Measurements from ENCODE around the gene NHEJ1.

Gene NHEJ1

GRCh38 chr2:219078951-219079350 lies 81.7 kb downstream of the NHEJ1 start:
- ATAC-seq (replicated peaks; ENCODE audit: extremely low read depth, poor library complexity, severe bottlenecking) (no peak), DNase-seq (ENCODE audit: low spot score in 2 of 2) (no peak)
- H3K36me3 Mint-ChIP-seq (ENCODE audit: insufficient read depth) = peaks cover 5% of the 10 kb centered on the region
- H3K4me3 Mint-ChIP-seq = no peak overlapping the region
- no peak overlapping the region for H3K27ac Mint-ChIP-seq (ENCODE audit: low read depth)
- no peaks in the 10 kb centered on the region for H3K27me3 Mint-ChIP-seq
- H3K9me3 Mint-ChIP-seq = no peaks in the 10 kb centered on the region
- peaks cover 9% of the 10 kb centered on the region for H3K4me1 Mint-ChIP-seq

- ATAC-seq (replicated peaks; ENCODE audit: extremely low read depth, poor library complexity, severe bottlenecking) (no peak), DNase-seq (ENCODE audit: low spot score in 2 of 2) (no peak)
- Mint-ChIP-seq H3K27ac (ENCODE audit: low read depth) (no peak overlapping the region), H3K4me3 (no peak overlapping the region), H3K36me3 (ENCODE audit: insufficient read depth) (peaks cover 5% of the 10 kb centered on the region), H3K27me3 (no peaks in the 10 kb centered on the region), H3K4me1 (peaks cover 9% of the 10 kb centered on the region), H3K9me3 (no peaks in the 10 kb centered on the region)
Observed at GRCh38 chr2:219078126-219078525, 82.5 kb downstream of the NHEJ1 start.

DNA sequence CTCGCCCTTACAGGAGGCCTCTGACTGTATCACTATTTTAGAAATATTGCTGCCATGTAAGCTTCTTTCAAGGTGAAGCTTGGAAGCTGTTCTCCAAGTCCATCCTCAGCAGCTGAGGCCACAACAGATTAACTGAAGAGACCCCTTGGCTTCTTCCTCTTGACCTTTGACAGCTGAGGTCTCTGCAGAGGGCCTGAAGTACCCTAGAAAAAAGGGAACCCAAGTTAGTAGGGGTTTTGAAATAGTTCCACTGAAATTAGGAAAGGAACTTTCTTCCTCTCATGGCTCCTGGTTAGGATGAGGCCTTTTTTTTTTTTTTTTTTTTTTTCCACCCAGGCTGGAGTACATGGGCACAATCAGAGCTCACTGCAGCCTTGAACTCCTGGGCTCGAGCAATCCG lies 84.4 kb downstream of the NHEJ1 start:
- H3K4me3 Mint-ChIP-seq = no peak overlapping the region
- H3K27ac Mint-ChIP-seq (ENCODE audit: low read depth) = no peak overlapping the region
- peaks cover 5% of the 10 kb centered on the region for H3K36me3 Mint-ChIP-seq (ENCODE audit: insufficient read depth)
- ATAC-seq (replicated peaks; ENCODE audit: extremely low read depth, poor library complexity, severe bottlenecking) = no peak
- H3K4me1 Mint-ChIP-seq = no peaks in the 10 kb centered on the region
- no peaks in the 10 kb centered on the region for H3K9me3 Mint-ChIP-seq
- no peak for DNase-seq (ENCODE audit: low spot score in 2 of 2)
- no peaks in the 10 kb centered on the region for H3K27me3 Mint-ChIP-seq

DNA sequence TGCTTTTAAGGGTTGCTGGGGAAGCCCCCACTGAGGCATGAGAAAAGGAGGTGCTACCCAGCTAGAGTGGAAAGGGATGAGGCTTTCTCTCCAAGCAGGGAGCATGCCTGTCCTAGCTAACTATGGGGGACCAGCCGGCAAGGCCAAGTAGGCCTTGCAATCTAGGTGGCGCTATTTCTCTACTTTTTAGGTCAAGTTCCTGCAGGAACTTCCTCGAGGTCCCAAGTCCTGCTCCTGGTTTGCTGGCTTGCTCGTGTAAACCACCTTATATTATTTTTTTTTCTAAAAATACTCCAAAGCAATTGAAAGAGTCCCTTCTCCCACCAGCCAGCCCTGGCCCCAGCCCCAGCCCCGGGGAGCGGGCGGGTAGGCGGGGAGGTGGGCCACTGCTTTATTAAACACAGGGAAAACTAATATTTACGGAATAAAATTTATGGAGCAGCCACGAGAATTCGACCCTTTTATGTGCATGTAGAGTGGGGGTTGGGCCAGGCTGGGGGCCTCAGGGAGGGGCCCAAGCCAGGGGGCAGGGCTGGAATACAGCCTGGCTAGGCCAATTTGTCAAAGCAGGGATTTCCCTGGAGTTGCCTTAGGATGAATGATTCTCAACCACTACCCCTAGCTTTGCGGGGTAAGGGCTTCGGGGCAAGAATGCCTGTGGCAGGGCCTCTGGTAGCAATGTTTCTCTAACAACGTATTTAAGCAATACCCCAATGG lies 87.0 kb downstream of the NHEJ1 start:
- H3K4me1 Mint-ChIP-seq = no peaks in the 10 kb centered on the region
- DNase-seq (ENCODE audit: low spot score in 2 of 2) = no peak
- peaks cover 5% of the 10 kb centered on the region for H3K36me3 Mint-ChIP-seq (ENCODE audit: insufficient read depth)
- no peak for ATAC-seq (replicated peaks; ENCODE audit: extremely low read depth, poor library complexity, severe bottlenecking)
- no peak overlapping the region for H3K4me3 Mint-ChIP-seq
- no peaks in the 10 kb centered on the region for H3K9me3 Mint-ChIP-seq
- no peak overlapping the region for H3K27ac Mint-ChIP-seq (ENCODE audit: low read depth)
- no peaks in the 10 kb centered on the region for H3K27me3 Mint-ChIP-seq

- H3K9me3 Mint-ChIP-seq = no peaks in the 10 kb centered on the region
- no peak for ATAC-seq (replicated peaks; ENCODE audit: extremely low read depth, poor library complexity, severe bottlenecking)
- H3K4me1 Mint-ChIP-seq = no peaks in the 10 kb centered on the region
- H3K27ac Mint-ChIP-seq (ENCODE audit: low read depth) = no peak overlapping the region
- DNase-seq (ENCODE audit: low spot score in 2 of 2) = no peak
- peaks cover 5% of the 10 kb centered on the region for H3K36me3 Mint-ChIP-seq (ENCODE audit: insufficient read depth)
- no peak overlapping the region for H3K4me3 Mint-ChIP-seq
- no peaks in the 10 kb centered on the region for H3K27me3 Mint-ChIP-seq
Observed at GRCh38 chr2:219072741-219073250, 87.8 kb downstream of the NHEJ1 start.

DNA sequence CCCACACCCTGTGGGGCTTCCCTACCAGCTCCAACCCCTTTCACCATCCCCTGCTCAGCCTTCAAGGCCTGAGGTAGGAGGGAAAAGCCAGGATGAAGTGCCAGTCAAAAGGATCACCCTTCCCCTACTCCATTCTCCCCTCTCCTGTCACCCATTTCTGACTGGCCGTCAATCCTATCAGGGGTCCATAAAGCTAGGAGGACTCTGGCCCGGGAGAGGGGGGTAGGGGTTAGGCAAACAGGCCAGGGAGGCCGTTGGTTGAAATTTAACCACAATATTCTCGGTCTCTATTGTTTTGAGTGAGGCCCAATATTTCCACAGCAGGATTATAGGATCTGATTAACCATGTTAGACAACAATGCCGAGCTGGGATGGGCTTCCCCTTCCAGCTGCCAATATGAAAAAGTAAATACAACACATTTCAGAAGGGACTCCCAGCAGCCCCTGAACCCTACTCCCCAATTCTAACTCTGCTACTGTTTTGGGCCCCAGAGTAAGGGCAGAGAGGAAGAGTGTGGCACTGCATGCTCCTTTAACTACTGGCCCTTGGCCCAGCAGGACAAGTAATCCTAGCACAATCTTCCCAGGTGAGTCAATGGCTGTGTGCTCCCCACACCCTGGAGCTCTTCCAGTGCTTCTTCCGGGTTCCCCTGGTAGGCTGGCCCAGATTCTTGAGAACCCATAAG lies 89.3 kb downstream of the NHEJ1 start:
- H3K9me3 Mint-ChIP-seq = no peaks in the 10 kb centered on the region
- ATAC-seq (replicated peaks; ENCODE audit: extremely low read depth, poor library complexity, severe bottlenecking) (no peak), DNase-seq (ENCODE audit: low spot score in 2 of 2) (no peak)
- H3K27me3 Mint-ChIP-seq = no peaks in the 10 kb centered on the region
- no peak overlapping the region for H3K27ac Mint-ChIP-seq (ENCODE audit: low read depth)
- no peaks in the 10 kb centered on the region for H3K4me1 Mint-ChIP-seq
- H3K4me3 Mint-ChIP-seq = no peak overlapping the region
- peaks cover 2% of the 10 kb centered on the region for H3K36me3 Mint-ChIP-seq (ENCODE audit: insufficient read depth)

GRCh38 chr2:219065484-219065883 lies 95.1 kb downstream of the NHEJ1 start:
- H3K27me3 Mint-ChIP-seq = peaks cover 26% of the 10 kb centered on the region
- H3K27ac Mint-ChIP-seq (ENCODE audit: low read depth) = no peak overlapping the region
- H3K4me3 Mint-ChIP-seq = no peak overlapping the region
- ATAC-seq (replicated peaks; ENCODE audit: extremely low read depth, poor library complexity, severe bottlenecking) = no peak
- DNase-seq (ENCODE audit: low spot score in 2 of 2) = no peak
- no peaks in the 10 kb centered on the region for H3K9me3 Mint-ChIP-seq
- H3K4me1 Mint-ChIP-seq = no peaks in the 10 kb centered on the region
- H3K36me3 Mint-ChIP-seq (ENCODE audit: insufficient read depth) = no peaks in the 10 kb centered on the region

DNA sequence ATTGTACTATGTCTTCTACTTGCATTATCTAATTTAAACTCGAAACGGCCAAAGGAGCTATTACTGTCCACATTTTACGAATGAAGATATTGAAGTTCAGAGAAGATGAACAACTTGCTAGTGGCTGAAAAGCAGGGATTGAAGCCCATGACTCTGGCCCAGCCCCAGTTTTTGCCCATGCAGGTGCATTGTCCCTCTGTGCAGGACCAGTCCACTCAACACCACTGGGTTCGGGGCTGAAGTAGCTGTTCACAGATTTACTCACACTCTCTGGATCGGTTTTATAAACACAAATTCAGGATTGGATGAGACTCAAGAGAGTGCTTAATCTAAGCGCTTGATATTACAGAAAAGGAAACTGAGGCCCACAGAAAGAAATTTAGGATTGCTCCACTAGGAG lies 98.5 kb downstream of the NHEJ1 start:
- Mint-ChIP-seq H3K27me3 (peaks cover 57% of the 10 kb centered on the region), H3K4me3 (no peak overlapping the region), H3K27ac (ENCODE audit: low read depth) (no peak overlapping the region), H3K9me3 (no peaks in the 10 kb centered on the region), H3K4me1 (peaks cover 22% of the 10 kb centered on the region), H3K36me3 (ENCODE audit: insufficient read depth) (peaks cover 1% of the 10 kb centered on the region)
- DNase-seq (ENCODE audit: low spot score in 2 of 2) (no peak), ATAC-seq (replicated peaks; ENCODE audit: extremely low read depth, poor library complexity, severe bottlenecking) (no peak)

GRCh38 chr2:219060821-219061791 lies 99.5 kb downstream of the NHEJ1 start, which contains the start of gene IHH:
TSS of gene IHH (minus strand) at chr2:219060921. CDS start at chr2:219060467, 454 bp downstream.
- Mint-ChIP-seq H3K4me3 (peak within 1 kb of the TSS; percentile 58), H3K4me1 (peaks cover 22% of the 10 kb centered on the region), H3K27ac (ENCODE audit: low read depth) (no peak within 1 kb of the TSS), H3K36me3 (ENCODE audit: insufficient read depth) (peaks cover 3% of the 10 kb centered on the region), H3K27me3 (peaks cover 67% of the 10 kb centered on the region), H3K9me3 (no peaks in the 10 kb centered on the region)
- ATAC-seq (replicated peaks; ENCODE audit: extremely low read depth, poor library complexity, severe bottlenecking) (no peak), DNase-seq (ENCODE audit: low spot score in 2 of 2) (no peak)

DNA sequence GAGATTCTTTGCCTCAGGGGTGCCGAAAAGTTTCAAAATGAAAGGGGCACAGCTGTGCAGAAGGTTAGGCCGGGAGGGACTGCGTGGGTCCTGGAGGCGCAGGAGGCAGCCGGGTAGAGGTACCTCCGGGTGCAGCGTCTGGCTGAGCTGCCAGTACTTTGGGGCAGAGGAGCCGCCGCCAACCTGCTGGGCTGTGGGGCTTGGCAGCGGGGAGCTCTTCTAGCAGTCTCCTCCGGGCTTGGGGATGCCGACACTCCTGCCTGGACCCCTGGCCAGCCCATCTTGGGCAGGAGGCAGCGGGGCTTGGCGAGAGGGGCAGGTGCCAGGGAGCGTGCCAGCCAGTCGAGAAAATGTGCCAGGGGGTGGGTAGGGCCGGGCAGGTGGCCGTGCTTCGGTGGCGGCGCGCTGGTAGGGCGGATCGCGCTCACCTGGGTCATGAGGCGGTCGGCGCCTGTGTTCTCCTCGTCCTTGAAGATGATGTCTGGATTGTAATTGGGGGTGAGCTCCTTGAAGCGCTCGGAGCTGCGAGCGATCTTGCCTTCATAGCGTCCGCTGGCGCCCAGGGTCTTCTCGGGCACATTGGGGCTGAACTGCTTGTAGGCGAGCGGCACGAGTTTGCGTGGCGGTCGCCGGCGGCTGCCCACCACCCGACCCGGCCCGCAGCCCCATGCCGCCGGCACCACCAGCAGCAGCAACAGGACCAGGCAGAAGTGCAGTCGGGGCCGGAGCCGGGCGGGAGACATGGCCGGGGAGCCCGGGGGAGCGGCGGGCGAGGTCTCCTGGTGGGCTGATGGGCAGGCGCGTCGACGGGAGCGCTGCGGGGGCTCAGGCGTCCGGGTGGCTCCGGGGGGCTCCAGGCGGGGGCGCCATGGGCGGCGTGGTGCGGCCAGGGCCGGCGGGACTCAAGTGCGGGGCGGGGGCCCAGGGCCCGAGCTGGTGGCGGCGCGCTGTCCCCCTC lies 100.6 kb downstream of the NHEJ1 start:
- H3K27me3 Mint-ChIP-seq = peaks cover 77% of the 10 kb centered on the region
- no peak overlapping the region for H3K27ac Mint-ChIP-seq (ENCODE audit: low read depth)

DNA sequence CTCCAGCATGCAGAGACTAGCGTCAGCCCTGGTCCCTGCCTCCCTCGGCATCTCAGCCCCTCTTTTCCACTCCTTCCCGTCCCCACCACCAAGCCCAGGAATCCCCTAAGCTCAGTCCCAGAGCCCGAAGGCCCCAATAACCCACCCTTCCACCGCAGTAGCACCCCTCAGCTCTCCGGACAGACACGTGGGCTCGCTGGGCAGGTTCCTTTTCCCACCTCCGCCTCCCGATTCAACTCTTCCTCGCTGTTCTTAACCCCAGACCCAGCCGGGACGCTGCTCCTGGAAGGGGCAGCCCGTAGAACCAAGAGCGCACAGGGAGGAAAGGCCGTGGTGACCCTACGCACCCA lies 101.3 kb downstream of the NHEJ1 start:
- peaks cover 22% of the 10 kb centered on the region for H3K4me1 Mint-ChIP-seq
- no peak overlapping the region for H3K27ac Mint-ChIP-seq (ENCODE audit: low read depth)
- peaks cover 3% of the 10 kb centered on the region for H3K36me3 Mint-ChIP-seq (ENCODE audit: insufficient read depth)
- ATAC-seq (replicated peaks; ENCODE audit: extremely low read depth, poor library complexity, severe bottlenecking) (no peak), DNase-seq (ENCODE audit: low spot score in 2 of 2) (no peak)
- H3K9me3 Mint-ChIP-seq = no peaks in the 10 kb centered on the region
- peaks cover 77% of the 10 kb centered on the region for H3K27me3 Mint-ChIP-seq
- H3K4me3 Mint-ChIP-seq = peak overlapping the region; percentile 58

More for the DNA sequence above, 100.6 kb downstream of the NHEJ1 start:
- Mint-ChIP-seq H3K36me3 (ENCODE audit: insufficient read depth) (peaks cover 3% of the 10 kb centered on the region), H3K4me3 (peak overlapping the region; percentile 58), H3K9me3 (no peaks in the 10 kb centered on the region), H3K4me1 (peaks cover 22% of the 10 kb centered on the region)
- DNase-seq (ENCODE audit: low spot score in 2 of 2) = no peak
- no peak for ATAC-seq (replicated peaks; ENCODE audit: extremely low read depth, poor library complexity, severe bottlenecking)
